Prostate gland (tissue), 2 donors: Measurements from ENCODE around the gene TMEM232. TPM values are rescaled to one million over a fixed set of nuclear protein-coding genes. Genes with fewer than 3 reads are reported as not detected.

Source experiments
- DNase-seq: peaks from one replicate; pipeline ENCODE4 v3.0.0-alpha.2; 2019; ENCODE audit warnings: low spot score
- H3K27ac ChIP-seq, 2 donors: fragments of 200-600 bp; sonication (generic); 2 replicates each; pipeline ENCODE4 v1.5.1; 2017 to 2019
- H3K27me3 ChIP-seq: fragments of 200-600 bp; sonication (generic); replicated peaks from 2 replicates; pipeline ENCODE4 v1.5.1; 2019; ENCODE audit not compliant: insufficient read depth
- H3K36me3 ChIP-seq, 2 donors: fragments of 200-600 bp; sonication (generic); 1 replicate in 1 of 2; 2 replicates in 1 of 2; pipeline versions ENCODE4 v1.5.1 to v1.8.1; 2017 to 2019
- H3K4me1 ChIP-seq: fragments of 200-600 bp; sonication (generic); replicated peaks from 2 replicates; pipeline ENCODE4 v1.5.1; 2019
- H3K4me3 ChIP-seq, 2 donors: fragments of 200-600 bp; sonication (generic); 2 replicates each; pipeline ENCODE4 v1.5.1; 2017 to 2019
- H3K9me3 ChIP-seq: fragments of 200-600 bp; sonication (generic); 2 replicates; pipeline ENCODE4 v1.5.1; 2017
- CTCF ChIP-seq, 4 experiments: fragments of 200-600 bp in 2 of 4; fragments of 450-650 bp in 2 of 4; sonication (generic) in 2 of 4; IDR thresholded peaks; 1 replicate in 3 of 4; 2 replicates in 1 of 4; pipeline ENCODE4 v1.5.1; 2016 to 2019; ENCODE audit warnings: antibody characterized with exemption in 4 of 4, mild to moderate bottlenecking in 2 of 4, moderate library complexity in 2 of 4
- POLR2A ChIP-seq: fragments of 450-650 bp; IDR thresholded peaks from one replicate; pipeline ENCODE4 v1.6.1; 2016; ENCODE audit warnings: antibody characterized with exemption, mild to moderate bottlenecking
- POLR2AphosphoS5 ChIP-seq: sonication (generic); formaldehyde crosslinking; IDR thresholded peaks from one replicate; pipeline ENCODE4 v1.6.1; 2017; ENCODE audit warnings: antibody characterized with exemption
- WGBS: methylation state at CpG from one replicate; pipeline ENCODE4 v1.1.5; 2018; 5-methylcytosine and 5-hydroxymethylcytosine counted together
- intact Hi-C: fragments of 100-400 bp; cut with DNase I; formaldehyde crosslinking; loops from one replicate; pipeline ENCODE4 v1.14.2; 2022
- total RNA-seq, 2 donors: library from RNA; depleted of rRNA; stranded (reverse); fragments of >200 nt; gene quantifications; one replicate each; pipeline ENCODE4 v1.1.0, GENCODE V29; 2016

The TMEM232 gene
- total RNA-seq, 2 donors from 2014 or later = 5.1 to 11.3 TPM

GRCh38 chr5:110475529-110475928 is 250.9 kb downstream of the TMEM232 start:
- Histone ChIP-seq H3K9me3 (no peaks in the 10 kb centered on the region), H3K27ac (no peak overlapping the region), H3K4me3 (no peak overlapping the region), H3K36me3 (no peaks in the 10 kb centered on the region), H3K27me3 (no peaks in the 10 kb centered on the region), H3K4me1 (no peaks in the 10 kb centered on the region)
- intact Hi-C loops = no loop called here
- 69% methylated on average over 1 of the region's 1 CpG for WGBS
- TF ChIP-seq POLR2A (no peak), POLR2AphosphoS5 (no peak), CTCF (IDR thresholded peaks at IDR 0.05) (no peak)
- no peak for DNase-seq

- Histone ChIP-seq H3K9me3 (no peaks in the 10 kb centered on the region), H3K36me3 (no peaks in the 10 kb centered on the region), H3K27me3 (no peaks in the 10 kb centered on the region), H3K4me1 (no peaks in the 10 kb centered on the region), H3K4me3 (no peak overlapping the region), H3K27ac (no peak overlapping the region)
- 93% methylated on average over 4 of the region's 4 CpGs for WGBS
- DNase-seq = no peak
- intact Hi-C loops = no loop called here
- TF ChIP-seq CTCF (IDR thresholded peaks at IDR 0.05) (no peak), POLR2AphosphoS5 (no peak), POLR2A (no peak)
Measured at GRCh38 chr5:110469486-110469885, 257.0 kb downstream of the TMEM232 start.

GRCh38 chr5:110463106-110463505 is 263.4 kb downstream of the TMEM232 start:
- Histone ChIP-seq H3K9me3 (no peaks in the 10 kb centered on the region), H3K4me1 (no peaks in the 10 kb centered on the region), H3K4me3 (no peak overlapping the region), H3K27ac (no peak overlapping the region), H3K27me3 (no peaks in the 10 kb centered on the region), H3K36me3 (no peaks in the 10 kb centered on the region)
- 94% methylated on average over 2 of the region's 2 CpGs for WGBS
- DNase-seq = no peak
- TF ChIP-seq POLR2AphosphoS5 = no peak
- intact Hi-C loops = no loop called here

GRCh38 chr5:110460837-110461236 is 265.6 kb downstream of the TMEM232 start:
- WGBS = 85% methylated on average over 4 of the region's 4 CpGs
- TF ChIP-seq CTCF (IDR thresholded peaks at IDR 0.05) (no peak), POLR2A (no peak), POLR2AphosphoS5 (no peak)
- intact Hi-C loops = no loop called here
- no peak for DNase-seq
- no peaks in the 10 kb centered on the region for H3K36me3 ChIP-seq
- H3K27ac ChIP-seq = no peak overlapping the region
- no peaks in the 10 kb centered on the region for H3K27me3 ChIP-seq
- H3K9me3 ChIP-seq = no peaks in the 10 kb centered on the region
- no peaks in the 10 kb centered on the region for H3K4me1 ChIP-seq
- no peak overlapping the region for H3K4me3 ChIP-seq

GRCh38 chr5:110458313-110458712 is 268.2 kb downstream of the TMEM232 start:
- TF ChIP-seq CTCF (IDR thresholded peaks at IDR 0.05) = no peak
- no peak for TF ChIP-seq POLR2AphosphoS5
- no peak for TF ChIP-seq POLR2A
- intact Hi-C loops = no loop called here
- Histone ChIP-seq H3K4me3 (no peak overlapping the region), H3K36me3 (no peaks in the 10 kb centered on the region), H3K9me3 (no peaks in the 10 kb centered on the region), H3K27ac (no peak overlapping the region), H3K4me1 (no peaks in the 10 kb centered on the region), H3K27me3 (no peaks in the 10 kb centered on the region)
- WGBS = 77% methylated on average over 1 of the region's 1 CpG
- DNase-seq = no peak
